Type B pancreatic cell (in vitro differentiated cells): ENCODE results near the gene TNFAIP8L3. TPM values are rescaled to one million over a fixed set of nuclear protein-coding genes. Genes with fewer than 3 reads are reported as not detected.
A peak's percentile ranks its signal among the peaks of the same experiment; 100 is the strongest.

Experiments
- DNase-seq: peaks from one replicate; pipeline ENCODE4 v3.0.0; 2021; ENCODE audit warnings: mixed read lengths; ENCODE audit not compliant: unreplicated experiment; ENCODE audit errors: extremely low spot score
- H3K27ac Mint-ChIP-seq: 2 replicates; pipeline ENCODE4 v1.8.0; 2021; ENCODE audit warnings: mild to moderate bottlenecking, mixed read lengths
- H3K27me3 Mint-ChIP-seq: 2 replicates; pipeline ENCODE4 v1.8.0; 2021; ENCODE audit warnings: mixed read lengths
- H3K36me3 Mint-ChIP-seq: 2 replicates; pipeline ENCODE4 v1.8.0; 2021; ENCODE audit warnings: mixed read lengths
- H3K4me1 Mint-ChIP-seq: one replicate; pipeline ENCODE4 v1.8.0; 2021; ENCODE audit warnings: mixed read lengths; ENCODE audit not compliant: unreplicated experiment
- H3K4me3 Mint-ChIP-seq: 2 replicates; pipeline ENCODE4 v1.8.0; 2021; ENCODE audit warnings: mild to moderate bottlenecking, mixed read lengths
- H3K9me3 Mint-ChIP-seq: 2 replicates; pipeline ENCODE4 v1.8.0; 2021; ENCODE audit warnings: mixed read lengths
- total RNA-seq: library from RNA; stranded (reverse); gene quantifications from 2 replicates; pipeline ENCODE4 v1.2.1, GENCODE V29; 2021; ENCODE audit warnings: low replicate concordance
- TF ChIP-seq, protein P1 (sequence below): fragments of 200-600 bp; sonication (generic); conservative IDR thresholded peaks from 2 replicates; pipeline ENCODE4 v1.5.0; 2021; ENCODE audit warnings: antibody characterized with exemption, mild to moderate bottlenecking

The TNFAIP8L3 gene
- total RNA-seq, 1 donor from 2014 or later, result 8.2 TPM

DNA sequence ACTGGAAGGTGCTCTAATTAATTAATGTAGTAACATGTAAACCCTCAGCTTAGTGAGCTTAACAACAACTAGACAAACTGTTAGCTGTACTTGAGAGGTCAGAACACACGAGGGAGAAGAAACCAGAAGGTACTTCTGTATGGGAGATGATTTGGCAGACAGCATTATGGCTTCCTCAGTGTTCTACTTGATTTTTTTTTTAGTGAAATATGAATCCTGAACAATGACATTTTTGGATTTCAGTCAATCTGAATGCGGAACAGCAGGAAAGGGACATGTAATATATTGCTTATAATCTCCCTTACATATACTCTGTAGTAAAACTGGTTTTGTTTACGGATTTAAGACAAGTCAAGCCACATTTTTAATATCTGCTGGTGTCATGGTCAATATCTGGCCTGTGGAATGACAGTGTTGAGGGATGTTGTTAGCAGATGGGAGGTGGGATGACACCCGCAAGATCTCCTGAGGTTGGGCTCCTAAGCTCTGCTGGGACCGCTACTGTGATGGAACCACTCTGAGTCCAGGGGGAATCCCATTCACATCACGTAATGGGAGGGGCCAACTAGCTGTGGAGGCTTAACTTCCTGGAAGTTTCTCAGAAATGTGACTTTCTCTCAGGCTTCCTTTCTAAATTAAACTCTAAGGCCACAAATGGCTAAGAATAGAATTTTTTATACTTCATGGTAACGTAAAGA, 18.7 kb downstream of the TNFAIP8L3 start:
- Mint-ChIP-seq H3K27me3 (peaks cover 2% of the 10 kb centered on the region), H3K4me1 (no peaks in the 10 kb centered on the region), H3K9me3 (no peaks in the 10 kb centered on the region), H3K4me3 (no peak overlapping the region), H3K36me3 (peaks cover 3% of the 10 kb centered on the region), H3K27ac (peak overlapping the region; percentile 41)
- no peak for DNase-seq
- TF ChIP-seq, protein P1, sequence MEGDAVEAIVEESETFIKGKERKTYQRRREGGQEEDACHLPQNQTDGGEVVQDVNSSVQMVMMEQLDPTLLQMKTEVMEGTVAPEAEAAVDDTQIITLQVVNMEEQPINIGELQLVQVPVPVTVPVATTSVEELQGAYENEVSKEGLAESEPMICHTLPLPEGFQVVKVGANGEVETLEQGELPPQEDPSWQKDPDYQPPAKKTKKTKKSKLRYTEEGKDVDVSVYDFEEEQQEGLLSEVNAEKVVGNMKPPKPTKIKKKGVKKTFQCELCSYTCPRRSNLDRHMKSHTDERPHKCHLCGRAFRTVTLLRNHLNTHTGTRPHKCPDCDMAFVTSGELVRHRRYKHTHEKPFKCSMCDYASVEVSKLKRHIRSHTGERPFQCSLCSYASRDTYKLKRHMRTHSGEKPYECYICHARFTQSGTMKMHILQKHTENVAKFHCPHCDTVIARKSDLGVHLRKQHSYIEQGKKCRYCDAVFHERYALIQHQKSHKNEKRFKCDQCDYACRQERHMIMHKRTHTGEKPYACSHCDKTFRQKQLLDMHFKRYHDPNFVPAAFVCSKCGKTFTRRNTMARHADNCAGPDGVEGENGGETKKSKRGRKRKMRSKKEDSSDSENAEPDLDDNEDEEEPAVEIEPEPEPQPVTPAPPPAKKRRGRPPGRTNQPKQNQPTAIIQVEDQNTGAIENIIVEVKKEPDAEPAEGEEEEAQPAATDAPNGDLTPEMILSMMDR, result no peak

DNA sequence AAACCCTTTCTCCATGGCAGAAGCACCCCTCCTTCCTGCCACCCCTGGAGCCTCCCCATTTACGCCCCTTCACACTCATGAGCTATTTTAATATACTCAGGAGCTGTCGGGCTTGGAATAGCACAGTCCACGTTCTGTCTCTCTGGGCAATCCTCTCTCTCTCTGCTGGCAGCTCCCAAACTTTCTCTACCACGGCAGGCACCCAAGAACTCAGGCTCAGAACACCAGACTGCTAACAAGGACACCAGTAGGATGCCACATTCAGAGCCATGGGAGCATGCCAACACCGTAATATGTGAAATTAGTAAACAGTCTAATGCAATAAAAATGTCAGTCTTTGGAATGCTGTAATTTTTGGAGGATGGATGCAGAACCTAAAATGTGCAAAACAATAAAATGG, 19.3 kb downstream of the TNFAIP8L3 start:
- TF ChIP-seq, protein P1, result no peak
- Mint-ChIP-seq H3K27ac (peak overlapping the region; percentile 41), H3K36me3 (peaks cover 3% of the 10 kb centered on the region), H3K4me3 (no peak overlapping the region), H3K9me3 (no peaks in the 10 kb centered on the region), H3K27me3 (peaks cover 2% of the 10 kb centered on the region), H3K4me1 (no peaks in the 10 kb centered on the region)
- DNase-seq, result no peak

DNA sequence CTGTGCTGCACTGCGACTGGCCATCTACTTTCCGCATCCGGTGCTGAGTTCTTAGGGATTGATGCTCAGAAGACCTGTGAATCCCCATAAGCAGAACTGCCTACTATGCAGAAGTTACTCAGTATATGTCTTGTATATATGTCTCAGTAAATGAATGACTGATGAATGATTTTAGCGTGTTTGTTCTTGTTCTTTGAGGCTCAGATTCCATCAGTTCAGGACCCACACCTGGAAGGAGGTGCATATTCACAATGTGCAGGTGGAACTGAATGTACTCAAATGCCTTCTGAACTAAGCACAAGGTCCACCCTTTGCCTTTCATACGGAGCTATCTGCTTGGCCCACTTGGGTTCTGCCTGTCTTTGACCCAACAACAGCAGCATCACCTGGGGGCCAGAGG, 19.8 kb downstream of the TNFAIP8L3 start:
- H3K4me3 Mint-ChIP-seq, result no peak overlapping the region
- H3K27me3 Mint-ChIP-seq, result peaks cover 2% of the 10 kb centered on the region
- no peak for DNase-seq
- H3K4me1 Mint-ChIP-seq, result no peaks in the 10 kb centered on the region
- peaks cover under 1% of the 10 kb centered on the region for H3K36me3 Mint-ChIP-seq
- no peaks in the 10 kb centered on the region for H3K9me3 Mint-ChIP-seq
- H3K27ac Mint-ChIP-seq, result no peak overlapping the region
- TF ChIP-seq, protein P1, result no peak

DNA sequence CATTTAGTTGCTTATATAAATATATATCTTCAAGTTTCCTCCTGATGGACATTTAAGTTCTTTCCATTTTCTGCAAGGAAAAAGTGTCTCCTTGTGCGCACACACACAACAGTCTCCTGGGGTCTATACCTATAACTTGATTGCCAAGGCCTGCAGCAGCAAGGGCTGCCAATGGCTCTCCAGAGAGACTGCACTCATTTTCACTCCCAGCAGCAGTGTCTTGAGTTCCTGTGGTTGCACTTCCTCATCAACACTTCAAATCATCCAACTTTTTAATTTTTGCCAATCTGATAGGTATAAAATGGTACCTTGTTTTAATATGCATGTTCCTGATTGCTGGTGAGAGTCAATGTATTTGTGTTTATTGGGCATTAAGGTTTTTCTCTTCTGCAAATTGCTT, 23.1 kb downstream of the TNFAIP8L3 start:
- Mint-ChIP-seq H3K9me3 (peaks cover 6% of the 10 kb centered on the region), H3K36me3 (no peaks in the 10 kb centered on the region), H3K4me1 (peaks cover 11% of the 10 kb centered on the region), H3K4me3 (no peak overlapping the region), H3K27ac (no peak overlapping the region), H3K27me3 (peaks cover 6% of the 10 kb centered on the region)
- DNase-seq, result no peak
- TF ChIP-seq, protein P1, result no peak

DNA sequence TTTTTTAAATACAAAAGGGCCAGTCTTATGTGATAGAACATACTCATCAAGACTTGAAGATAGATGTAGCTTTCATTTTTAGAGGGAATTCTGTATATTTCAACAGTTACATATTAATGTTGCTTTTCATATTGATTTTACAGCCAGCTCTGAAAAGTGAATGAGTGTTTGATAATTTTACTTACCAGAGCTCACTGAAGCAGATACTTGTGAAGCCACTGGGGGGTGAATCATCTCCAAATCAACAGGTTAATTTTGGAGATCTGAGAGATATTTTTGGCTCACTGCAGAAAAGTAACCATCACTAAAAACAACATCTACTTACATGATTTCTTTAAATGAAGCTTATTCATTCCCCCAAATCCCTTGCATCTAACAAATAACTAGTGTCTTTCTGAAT, 24.7 kb downstream of the TNFAIP8L3 start:
- Mint-ChIP-seq H3K9me3 (peaks cover 6% of the 10 kb centered on the region), H3K36me3 (no peaks in the 10 kb centered on the region), H3K4me3 (no peak overlapping the region), H3K27me3 (peaks cover 3% of the 10 kb centered on the region), H3K4me1 (peaks cover 24% of the 10 kb centered on the region), H3K27ac (no peak overlapping the region)
- DNase-seq, result no peak
- TF ChIP-seq, protein P1, result no peak

DNA sequence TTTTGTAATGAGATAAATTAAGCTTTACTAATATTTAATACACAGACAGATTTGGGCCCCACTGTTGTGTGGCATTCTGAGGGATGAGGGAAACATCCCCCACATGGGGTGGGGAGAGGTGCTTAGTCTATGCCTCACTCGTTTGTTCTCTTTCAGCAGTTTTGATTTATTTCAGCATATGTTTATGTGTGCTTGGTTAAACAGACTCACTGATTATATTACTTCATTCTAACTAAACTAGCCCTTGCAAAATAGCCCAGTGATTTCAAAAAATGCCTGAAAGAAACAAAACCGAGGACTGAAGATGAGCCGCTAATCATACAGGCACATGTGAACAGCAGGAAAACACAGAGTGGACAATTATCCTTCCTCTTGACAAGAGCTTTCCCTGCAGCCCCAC, 27.2 kb downstream of the TNFAIP8L3 start:
- Mint-ChIP-seq H3K27me3 (peaks cover 3% of the 10 kb centered on the region), H3K4me3 (no peak overlapping the region)
- no peak for DNase-seq

More for the DNA sequence above, 27.2 kb downstream of the TNFAIP8L3 start:
- H3K9me3 Mint-ChIP-seq, result peaks cover 6% of the 10 kb centered on the region
- no peaks in the 10 kb centered on the region for H3K36me3 Mint-ChIP-seq
- TF ChIP-seq, protein P1, result no peak
- H3K4me1 Mint-ChIP-seq, result peaks cover 26% of the 10 kb centered on the region
- H3K27ac Mint-ChIP-seq, result peak overlapping the region; percentile 40
